ENCODE measurements around the gene RTP5. TPM values are rescaled to one million over a fixed set of nuclear protein-coding genes. Genes with fewer than 3 reads are reported as not detected.

RTP5 gene
- total RNA-seq, 4 donors from 2014 or later, result 0.96 TPM; not detected in 3

DNA sequence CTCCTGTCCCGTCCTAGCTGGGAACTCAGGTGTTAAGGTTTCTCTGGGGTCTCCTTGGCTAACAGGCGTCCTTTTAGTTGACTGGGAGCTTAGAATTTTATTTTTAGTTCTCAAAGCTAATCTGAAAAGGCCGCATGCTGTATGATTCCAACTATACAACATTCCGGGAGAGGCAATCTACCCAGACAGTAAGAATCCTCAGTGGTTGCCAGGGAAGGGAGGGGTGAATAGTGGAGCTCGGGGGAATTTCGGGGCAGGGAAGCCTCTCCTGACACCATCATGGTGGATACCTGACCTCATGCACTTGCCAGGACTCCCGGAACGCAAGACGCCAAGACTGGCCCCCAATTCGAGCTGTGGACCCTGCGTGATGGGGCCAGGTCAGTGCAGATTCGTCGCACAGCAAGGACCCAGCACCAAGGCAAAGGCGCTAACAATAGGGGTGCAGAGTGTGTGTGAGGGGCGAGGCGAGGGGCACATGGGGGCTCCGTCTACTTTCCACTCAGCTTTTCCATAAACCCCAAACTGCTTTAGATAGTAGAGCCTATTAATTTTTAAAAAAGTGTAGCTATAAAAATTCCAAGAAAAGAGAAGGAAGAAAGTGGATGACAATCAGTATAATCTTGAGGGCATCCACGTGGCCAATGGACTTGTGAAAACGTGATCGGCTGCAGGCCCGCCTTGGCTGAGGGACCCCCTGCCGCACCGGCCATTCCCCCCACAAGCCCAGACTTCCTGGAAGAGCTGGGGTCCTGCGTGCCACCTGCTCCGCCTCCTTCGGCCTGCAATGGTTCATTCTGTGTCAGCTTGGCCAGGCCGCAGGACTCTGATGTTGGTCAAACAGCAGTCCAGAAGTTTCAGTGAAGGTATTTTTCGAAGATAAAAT, 28.1 kb upstream of the RTP5 start:
- DNase-seq (ENCODE audit: low spot score) (no peak), ATAC-seq (ENCODE audit: low FRiP score) (no peak)
- TF ChIP-seq, protein P1, sequence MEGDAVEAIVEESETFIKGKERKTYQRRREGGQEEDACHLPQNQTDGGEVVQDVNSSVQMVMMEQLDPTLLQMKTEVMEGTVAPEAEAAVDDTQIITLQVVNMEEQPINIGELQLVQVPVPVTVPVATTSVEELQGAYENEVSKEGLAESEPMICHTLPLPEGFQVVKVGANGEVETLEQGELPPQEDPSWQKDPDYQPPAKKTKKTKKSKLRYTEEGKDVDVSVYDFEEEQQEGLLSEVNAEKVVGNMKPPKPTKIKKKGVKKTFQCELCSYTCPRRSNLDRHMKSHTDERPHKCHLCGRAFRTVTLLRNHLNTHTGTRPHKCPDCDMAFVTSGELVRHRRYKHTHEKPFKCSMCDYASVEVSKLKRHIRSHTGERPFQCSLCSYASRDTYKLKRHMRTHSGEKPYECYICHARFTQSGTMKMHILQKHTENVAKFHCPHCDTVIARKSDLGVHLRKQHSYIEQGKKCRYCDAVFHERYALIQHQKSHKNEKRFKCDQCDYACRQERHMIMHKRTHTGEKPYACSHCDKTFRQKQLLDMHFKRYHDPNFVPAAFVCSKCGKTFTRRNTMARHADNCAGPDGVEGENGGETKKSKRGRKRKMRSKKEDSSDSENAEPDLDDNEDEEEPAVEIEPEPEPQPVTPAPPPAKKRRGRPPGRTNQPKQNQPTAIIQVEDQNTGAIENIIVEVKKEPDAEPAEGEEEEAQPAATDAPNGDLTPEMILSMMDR (IDR thresholded peaks at IDR 0.05), result no peak

DNA sequence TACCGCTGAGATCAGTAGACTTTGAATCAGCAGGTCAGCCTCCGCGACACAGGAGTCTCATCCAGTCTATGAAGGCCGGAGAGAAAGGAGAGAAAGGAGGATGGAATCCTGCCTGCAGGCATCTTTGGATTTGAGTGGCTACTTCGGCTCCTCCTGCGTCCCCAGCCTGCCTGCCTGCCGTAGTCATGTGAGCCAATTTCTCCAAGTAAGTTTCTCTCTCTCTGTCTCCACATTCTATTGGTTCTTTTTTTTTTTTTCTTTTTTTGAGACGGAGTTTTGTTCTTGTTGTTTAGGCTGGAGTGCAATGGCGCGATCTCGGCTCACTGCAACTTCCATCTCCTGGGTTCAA, 27.5 kb upstream of the RTP5 start:
- TF ChIP-seq, protein P1 (IDR thresholded peaks at IDR 0.05), result no peak
- DNase-seq (ENCODE audit: low spot score) (no peak), ATAC-seq (ENCODE audit: low FRiP score) (no peak)

DNA sequence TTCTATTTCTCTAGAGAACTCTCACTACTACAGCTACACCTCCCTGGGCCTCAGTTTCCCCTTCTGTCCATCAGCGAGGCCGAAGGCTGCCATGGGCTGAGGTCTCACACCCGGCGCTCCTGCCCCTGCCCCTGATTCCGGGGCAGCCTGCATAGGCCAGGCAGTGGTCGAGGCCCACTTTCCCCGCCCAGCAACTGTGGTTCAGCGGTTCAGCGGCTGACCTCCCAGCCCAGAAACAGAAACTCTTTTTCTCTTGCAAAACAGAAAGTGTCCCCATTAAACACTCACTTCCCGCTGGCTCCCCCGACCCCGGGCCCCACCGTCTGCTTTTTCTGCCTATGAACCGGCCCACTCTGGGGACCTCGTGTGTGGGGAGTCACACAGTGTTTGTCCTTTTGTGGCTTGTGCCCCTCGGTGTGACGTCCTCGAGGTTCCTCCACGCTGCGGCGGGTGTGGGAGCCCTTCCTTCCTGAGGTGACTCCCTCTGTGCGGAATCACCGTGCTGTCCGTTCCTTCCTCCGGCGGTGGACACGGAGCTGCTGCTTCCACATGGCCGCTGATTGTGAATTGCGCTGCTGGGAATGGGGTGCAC, 26.8 kb upstream of the RTP5 start:
- DNase-seq (ENCODE audit: low spot score) (no peak), ATAC-seq (ENCODE audit: low FRiP score) (peak; percentile 39)
- TF ChIP-seq, protein P1 (IDR thresholded peaks at IDR 0.05), result no peak

DNA sequence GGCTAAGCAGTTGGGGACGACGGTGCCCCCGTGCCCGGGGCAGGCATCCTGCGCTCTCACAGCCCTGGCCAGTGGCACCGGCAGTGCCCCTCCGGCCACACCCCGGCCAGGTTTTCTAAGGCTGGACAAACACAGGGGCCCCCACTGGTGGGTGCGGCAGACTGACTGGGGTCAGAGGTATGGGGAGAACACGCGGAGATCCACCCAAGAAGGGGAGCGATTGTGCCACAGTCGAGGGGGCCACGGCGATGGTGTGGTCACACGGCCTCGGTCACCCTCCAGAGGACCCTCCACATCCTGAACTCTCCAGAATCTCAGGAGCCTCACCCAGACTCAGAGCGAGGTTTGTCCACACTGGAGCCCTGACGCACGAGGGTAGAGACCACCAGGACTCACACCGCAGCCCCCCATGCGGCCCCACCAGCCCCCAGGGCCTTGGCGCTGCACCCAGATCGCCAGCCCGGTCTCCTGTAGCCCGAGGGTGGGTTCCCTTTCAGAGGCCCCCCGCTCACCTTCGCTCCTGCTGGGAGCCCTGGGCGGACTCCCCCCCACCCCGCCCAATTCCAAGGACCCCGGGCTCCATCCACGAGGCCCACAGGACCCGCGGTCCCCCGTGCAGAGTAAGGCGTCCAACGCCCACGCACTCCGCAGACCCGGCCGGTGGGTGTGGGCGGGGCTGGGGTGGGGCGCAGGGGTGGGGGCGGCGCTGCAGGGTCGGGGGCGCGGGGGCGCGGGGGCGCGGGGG, 26.0 kb upstream of the RTP5 start:
- DNase-seq (ENCODE audit: low spot score) (no peak), ATAC-seq (ENCODE audit: low FRiP score) (peak; percentile 12)
- TF ChIP-seq, protein P1 (IDR thresholded peaks at IDR 0.05), result no peak

DNA sequence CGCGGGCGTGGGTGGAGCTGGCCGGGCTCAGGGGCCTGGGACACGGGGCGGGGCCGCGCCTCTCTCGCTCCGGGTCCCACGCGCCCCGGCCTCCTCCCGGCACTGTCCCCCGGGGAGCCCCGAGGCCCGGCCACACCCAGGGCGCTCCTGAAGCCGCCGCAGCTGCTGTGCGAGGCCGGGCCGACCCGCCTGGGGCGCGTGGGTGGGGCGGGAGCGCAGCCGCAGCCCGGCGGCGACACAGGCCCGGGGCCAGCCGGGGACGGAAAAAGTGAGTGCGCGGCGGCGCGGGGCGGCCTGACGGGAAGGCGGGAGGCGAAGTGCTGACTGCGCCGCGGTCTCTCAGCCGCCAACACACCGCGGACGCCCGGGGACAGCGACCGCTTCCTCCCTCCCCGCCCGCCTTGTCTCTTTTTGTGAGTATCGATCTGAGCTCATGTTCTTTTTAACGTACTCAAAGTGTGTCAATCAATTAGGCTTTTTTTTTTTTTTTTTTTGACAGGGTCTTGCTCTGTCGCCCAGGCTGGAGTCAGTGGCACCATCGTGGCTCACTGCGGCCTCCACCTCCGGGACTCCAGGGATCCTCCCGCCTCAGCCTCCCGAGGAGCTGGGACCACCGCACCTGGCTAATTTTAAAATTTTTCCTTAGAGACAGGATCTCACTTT, 25.3 kb upstream of the RTP5 start:
- peak; percentile 85 for ATAC-seq (ENCODE audit: low FRiP score)
- TF ChIP-seq, protein P1 (IDR thresholded peaks at IDR 0.05), result no peak
- peak; percentile 52 for DNase-seq (ENCODE audit: low spot score)

DNA sequence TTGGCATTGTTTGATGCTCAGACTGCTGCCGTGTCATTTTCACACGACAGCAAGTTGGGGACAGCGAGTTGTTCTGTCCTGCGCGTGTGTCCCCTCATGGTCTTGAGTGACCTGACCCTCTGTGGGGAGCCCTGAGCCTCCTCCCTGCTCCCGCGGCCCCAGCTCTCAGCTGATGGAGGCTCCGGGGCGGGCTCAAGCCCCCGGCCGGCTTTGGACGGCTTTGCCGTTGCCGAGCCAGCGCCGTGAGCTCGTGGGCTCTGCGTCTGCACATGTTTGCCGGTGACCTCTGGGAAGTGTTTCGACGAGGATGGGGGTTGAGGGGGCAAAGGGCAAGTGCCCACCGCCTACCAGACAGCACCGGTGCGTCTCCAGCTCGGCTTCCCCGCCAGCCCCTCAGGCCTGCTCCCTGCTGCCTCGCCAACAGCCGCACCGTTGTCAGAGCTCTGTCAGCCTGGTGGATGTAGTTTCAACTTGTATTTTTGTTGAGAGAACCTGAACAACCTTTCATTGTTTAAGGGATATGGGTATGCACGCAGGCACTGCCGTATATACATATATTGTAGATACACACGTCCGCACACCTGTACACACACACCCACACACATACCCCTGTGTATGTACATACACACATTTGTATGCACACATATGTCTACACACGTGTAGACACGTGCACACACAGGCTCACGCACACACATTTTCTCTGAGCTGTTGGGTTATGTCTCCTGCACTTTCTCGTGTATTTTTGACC, 24.5 kb upstream of the RTP5 start:
- no peak for DNase-seq (ENCODE audit: low spot score)
- no peak for ATAC-seq (ENCODE audit: low FRiP score)
- TF ChIP-seq, protein P1 (IDR thresholded peaks at IDR 0.05), result no peak

All from omental fat pad (tissue), 4 donors.